AG08395 (cell line): ENCODE data around the gene NAV2.

ENCODE experiments used
- DNase-seq: peaks from one replicate; pipeline ENCODE4 v3.0.0; 2012; ENCODE audit warnings: mixed read lengths, low spot score

Gene NAV2

DNA sequence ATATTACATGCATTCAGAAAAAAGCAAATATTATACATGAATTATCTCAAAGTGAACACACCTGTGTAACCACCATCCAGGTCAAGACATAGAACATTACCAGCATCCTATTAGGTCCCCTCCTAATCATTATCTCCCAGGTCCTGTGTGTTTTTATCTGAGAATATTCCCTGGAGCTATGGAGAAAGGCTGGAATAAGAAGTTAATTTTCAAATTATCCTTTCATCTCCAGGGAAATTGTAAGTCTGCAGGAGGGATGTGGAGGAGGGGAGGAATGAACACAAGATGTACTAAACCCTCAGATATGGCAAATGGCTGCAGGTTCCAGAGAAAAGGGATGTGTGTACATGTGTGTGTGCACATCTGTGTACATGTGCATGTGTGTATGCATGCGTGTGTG lies 25.2 kb upstream of the NAV2 start:
- DNase-seq: no peak

DNA sequence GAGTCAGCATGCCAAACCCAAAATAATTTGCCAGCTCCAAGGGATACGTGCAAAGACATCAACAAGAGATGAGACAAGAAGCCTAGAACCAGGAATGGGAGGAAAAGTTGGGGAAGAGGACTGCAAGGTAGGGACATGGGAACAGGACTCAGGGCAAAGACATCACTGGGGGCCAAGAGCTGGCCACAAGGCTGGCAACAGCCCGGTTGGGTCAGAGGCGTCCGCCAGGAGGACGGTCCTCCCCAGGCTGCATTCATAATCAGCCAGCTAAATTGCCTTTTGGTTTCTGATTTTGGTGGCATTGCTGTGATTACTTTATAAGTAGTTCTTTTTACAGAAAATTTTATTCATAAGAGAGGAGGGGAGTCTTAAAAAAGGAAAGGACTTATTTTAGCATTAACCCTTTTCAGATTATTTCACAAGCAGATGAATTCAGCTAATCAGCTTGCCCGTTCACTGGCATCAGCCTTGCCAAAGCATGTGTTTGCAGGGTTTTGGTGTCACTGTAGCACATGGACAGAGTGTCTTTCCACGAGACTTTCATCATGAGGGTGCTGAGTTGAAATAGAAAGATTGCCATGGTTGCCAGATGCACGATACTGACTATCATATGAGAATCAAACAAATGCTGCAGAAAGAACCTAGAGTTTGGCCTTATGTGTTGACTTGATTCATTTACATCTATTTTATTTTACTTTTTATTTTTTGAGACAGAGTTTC lies 23.2 kb upstream of the NAV2 start:
- no peak for DNase-seq

DNA sequence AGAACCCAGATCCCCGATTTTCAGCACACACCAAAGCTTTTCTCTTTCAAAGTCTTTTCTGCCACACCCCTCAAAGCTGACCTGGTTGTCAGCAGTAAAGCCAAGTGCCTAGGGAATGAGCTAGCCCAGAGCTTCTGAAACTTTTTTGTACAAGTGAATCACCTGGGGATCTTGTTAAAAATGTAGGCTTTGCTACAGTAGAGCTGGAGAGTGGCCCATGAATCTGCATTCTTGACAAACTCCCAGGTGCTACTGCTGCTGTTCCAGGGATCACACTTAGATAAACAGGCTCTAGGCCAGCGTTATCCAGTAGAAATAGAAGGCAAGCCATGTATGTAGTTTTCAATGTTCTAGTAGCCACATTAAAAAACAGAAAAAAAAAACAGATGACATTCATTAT lies 21.8 kb upstream of the NAV2 start:
- no peak for DNase-seq

DNA sequence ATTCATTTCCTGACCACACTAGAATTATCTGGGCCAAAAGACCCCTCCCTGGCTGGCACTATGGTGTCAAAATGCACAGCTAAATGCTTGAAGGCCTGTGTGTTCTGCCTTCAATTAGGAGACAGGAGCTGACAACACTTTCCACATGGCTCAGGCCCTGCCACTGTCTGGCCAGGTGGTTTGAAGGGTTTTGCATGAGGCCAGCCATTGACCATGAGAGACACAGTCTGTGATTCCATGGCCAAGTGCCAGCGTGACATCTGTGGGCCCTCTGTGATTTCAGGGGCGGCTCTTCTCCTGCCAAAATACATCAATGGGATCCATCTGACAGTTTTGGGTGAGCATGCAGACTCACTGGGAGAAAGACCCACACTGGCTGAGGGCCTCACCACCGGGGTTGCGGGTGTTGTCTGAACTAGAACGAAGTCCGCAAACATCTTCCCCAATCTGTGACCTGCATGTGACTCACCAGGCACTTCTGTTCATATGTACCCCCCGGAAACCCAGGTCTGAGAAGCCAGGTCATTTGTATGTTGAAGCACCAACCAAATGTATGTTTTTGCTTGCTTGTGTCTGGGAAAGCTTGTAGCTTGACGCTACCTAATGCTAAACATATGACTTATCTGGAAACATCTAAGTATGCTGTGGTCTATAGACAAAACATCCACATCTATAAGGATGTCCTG lies 20.7 kb upstream of the NAV2 start:
- no peak for DNase-seq

DNA sequence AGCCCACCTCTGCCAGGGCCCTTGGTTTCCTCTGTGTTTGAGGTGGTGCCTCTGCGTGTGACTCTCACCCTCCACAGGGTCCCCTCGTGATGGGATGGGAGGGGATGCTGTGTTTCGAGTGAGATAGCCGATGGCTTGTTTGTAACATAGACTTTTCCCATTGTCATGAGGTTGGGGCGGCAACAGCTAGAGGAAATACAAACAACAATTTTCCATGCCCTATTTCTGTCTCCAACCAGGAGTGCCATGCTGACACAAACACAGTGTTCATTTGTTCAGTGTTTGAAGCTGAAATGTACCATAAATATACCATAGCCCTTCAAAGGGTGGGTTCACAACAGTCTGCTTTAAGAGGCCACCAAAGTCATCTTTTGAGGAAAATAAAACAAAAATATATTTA lies 19.5 kb upstream of the NAV2 start:
- no peak for DNase-seq

DNA sequence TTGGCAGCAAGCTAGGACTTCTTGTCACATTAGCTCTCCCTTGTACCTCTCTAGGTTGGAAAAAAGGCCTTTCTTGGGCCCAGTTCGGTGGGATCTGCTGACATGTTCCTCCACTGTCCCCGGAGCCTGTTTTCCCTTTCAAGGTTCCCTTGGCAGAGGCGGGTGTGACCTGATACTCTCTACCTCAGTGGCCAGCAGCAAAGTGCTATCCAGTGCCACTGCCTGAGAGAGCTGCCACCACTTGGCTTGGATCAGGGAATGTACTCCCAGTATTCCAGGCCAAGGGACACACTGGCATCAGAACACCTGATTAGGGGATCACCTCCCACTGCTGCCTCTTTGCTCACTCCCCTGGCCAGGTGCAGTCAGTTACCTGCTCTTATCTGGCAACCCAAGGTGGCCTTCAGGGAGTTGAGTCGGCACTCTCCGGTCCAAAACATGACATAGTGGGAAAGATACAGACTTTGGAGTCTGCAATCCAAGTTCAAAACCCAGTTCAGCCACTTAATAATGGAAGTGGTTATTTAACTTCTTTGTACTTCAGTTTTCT lies 17.8 kb upstream of the NAV2 start:
- no peak for DNase-seq

DNA sequence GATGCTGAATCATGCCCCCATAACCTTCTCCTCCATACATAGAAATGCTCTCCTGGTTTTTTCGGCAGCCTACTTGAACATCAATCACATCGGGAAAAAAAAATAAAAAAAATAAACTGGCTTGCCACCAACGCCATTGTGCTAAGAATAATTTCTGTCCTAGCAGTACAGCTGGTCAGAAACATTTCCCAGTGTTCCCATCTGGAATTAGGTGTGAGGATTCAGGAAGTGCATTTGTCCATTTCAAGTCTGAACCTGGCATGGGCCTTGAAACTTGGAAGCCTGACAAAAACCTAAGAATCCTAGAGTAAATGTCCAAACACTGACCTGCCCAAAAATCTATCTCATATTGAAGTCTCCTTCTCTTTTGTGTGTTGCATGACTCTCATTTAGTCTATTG lies 16.6 kb upstream of the NAV2 start:
- no peak for DNase-seq

DNA sequence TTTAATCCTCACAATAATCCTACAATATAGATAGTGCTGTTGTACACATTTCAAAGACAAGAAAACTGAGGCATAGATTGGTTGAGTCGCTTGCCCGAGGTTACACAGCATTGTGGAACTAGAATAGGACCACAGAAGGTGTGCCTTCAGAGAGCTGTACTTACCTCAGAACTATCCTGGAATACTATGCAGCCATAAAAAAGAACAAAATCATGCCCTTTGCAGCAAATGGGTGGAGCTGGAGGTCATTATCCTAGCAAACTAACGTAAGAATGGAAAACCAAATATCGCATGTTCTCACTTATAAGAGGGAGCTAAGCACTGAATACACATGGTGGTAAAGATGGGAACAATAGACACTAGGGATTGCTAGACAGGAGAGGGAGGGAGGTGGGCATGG lies 15.7 kb upstream of the NAV2 start:
- DNase-seq: no peak

DNA sequence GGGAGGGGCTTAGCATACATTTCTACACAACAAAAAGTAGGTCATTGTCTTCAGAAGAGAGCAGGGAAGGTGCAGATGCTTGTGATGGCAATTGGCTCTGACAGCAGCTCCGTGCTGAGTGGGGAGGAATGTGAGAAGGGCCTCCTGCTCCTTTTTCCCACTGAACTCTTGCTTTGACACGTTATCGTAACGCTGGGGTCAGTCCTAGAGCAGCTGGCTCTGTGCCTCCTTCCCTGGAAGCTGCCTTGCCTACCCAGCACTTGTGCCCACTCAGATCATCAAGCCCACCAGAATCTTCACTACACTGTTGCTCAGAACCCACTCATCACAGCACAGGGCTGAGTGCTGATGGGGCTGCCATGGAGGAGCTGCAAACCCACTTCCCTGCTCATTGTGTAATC lies 14.9 kb upstream of the NAV2 start:
- DNase-seq: no peak

DNA sequence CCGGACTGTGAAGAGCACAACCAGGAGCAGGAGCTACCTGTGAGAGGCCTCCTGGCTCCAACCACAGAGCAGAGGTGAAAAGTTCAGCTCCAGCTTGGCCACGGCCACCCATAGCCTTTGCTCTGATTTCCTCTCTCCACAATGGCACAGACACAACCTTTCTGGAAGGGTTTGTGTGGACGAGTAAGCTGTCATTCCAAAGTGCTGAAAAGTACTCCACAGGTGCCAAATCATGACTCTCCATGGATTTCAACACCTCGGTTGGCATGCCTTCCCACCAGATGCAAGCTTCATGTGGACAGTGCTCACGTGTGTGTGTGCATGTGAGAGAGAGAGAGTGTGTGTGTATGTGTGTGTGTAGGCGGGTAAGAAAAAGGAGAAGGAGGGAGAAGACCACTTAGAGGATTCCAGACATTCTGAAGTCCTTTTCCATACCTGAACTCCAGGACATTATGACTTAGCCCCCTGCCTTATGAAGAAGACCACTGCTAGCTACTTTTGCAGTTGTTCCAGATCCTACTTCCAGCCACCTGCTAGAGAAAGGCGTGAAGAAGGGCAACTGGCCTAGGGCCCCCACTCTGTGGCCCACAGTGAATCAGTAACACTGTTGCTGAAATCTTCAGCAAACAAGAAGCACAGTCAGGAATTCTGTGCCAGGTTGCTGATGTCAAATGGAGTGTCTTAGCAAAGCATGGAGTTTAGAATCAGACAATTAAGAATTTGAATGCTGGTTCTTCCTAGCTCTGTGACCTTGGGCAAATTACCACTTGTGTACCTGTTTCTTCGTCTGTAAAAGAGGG lies 13.9 kb upstream of the NAV2 start:
- DNase-seq: peak; percentile 72

DNA sequence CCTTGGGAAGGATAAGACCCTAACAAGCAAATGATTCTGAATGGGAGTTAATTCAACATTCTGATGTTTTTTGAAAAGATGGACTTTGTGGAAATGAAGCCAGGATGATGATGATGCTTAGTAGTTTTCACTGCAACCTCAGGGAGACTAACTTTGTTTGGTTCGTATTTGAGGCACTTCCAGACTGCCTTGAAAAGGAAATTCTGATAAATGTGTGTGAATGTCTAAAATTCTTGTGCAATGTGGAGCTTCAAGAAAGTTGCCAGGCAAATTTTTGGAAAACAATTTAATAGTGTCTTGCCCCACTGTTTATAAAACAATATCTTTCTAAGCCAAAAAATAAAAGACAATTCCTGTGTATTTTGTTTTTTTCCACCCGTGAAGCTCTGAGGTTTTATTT lies 11.2 kb upstream of the NAV2 start:
- DNase-seq: no peak

DNA sequence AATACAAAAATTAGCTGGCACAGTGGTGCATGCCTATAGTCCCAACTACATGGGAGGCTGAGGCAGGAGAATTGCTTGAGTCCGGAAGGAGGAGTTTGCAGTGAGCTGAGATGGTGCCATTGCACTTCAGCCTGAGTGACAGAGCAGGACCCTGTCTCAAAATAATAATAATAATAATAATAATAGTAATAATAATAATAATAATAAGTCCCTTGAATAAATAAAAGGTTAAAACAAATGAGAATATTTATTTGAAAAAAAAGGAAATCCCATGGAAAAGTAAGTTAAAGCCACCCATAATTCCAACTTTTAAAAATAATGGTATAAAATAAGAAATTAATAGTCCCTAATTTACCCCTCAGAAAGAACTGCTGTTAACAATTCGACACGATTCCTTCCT lies 10.0 kb upstream of the NAV2 start:
- no peak for DNase-seq

DNA sequence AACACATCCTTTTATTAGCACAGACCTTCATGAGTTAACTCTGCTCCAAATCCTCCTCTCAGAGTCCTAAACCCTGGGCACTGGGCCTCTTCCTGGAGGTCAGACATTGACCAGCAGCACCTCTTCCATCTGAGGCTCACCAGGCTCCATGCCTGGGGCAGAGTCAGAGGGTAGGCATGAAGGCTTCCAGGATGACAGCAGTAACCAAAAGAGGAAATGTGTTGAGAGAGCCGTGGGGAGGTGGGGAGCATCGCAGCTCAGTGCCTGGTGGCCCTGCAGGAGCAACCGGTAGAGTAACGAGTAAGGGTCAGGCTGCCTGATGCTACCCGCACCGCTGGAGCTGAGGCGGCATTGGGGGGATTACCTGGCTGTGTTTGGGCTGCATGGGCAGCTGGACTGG lies 9.4 kb upstream of the NAV2 start:
- DNase-seq: no peak

DNA sequence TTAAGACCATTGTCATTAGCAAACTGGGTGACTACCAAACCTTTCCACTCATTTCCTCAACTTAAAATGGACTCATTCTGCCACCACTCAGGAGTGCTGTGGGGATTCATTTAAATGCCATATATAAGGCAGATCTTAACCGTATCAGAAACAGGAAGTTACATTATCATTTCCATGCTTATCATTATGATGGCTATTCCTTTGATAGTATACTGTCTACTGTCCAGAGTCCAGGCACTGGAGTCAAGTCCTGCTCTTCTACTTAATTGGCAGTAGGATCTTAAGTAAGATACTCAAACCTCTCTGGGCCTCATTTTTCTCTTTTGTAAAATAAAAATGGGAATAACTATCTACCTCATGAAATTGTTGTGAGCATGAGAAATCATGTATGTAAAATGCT lies 8.4 kb upstream of the NAV2 start:
- no peak for DNase-seq

DNA sequence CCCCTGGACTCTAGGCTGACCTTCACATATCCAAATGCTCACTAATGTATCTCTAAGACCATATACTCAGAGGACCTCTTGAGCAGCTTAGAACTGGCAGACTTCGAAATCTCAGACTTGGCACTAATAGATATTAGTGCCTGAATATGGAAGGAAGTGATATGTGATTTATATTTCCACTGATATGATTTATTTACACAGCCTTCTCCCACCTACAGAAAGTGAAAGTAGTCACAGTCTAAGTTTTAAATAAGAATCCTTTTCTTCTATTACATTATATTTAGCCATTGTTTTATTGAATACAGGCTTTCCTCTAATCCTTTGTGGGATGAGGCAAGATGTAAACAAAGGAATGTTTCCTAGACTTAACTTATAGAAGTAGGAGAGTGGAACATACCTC lies 6.7 kb upstream of the NAV2 start:
- no peak for DNase-seq

DNA sequence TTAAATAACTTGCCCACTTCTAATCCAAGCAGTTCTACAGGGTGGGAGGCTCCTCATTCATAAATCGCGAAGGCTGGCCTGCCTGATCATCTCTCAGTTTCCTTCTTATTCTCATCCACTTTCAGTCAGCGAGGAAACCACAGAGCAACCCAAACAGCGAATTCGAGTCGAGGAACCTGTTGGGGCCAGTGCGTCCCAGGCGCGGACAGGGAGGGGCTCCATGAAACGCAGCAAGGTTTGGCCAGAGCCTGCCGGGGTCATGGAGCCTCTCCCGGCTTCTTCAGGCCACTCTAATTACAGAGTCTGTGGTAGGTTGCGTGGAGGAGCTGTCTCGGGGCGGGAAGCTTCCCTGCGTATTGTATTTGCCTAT lies 741 bp upstream of the NAV2 start:
- no peak for DNase-seq

DNA sequence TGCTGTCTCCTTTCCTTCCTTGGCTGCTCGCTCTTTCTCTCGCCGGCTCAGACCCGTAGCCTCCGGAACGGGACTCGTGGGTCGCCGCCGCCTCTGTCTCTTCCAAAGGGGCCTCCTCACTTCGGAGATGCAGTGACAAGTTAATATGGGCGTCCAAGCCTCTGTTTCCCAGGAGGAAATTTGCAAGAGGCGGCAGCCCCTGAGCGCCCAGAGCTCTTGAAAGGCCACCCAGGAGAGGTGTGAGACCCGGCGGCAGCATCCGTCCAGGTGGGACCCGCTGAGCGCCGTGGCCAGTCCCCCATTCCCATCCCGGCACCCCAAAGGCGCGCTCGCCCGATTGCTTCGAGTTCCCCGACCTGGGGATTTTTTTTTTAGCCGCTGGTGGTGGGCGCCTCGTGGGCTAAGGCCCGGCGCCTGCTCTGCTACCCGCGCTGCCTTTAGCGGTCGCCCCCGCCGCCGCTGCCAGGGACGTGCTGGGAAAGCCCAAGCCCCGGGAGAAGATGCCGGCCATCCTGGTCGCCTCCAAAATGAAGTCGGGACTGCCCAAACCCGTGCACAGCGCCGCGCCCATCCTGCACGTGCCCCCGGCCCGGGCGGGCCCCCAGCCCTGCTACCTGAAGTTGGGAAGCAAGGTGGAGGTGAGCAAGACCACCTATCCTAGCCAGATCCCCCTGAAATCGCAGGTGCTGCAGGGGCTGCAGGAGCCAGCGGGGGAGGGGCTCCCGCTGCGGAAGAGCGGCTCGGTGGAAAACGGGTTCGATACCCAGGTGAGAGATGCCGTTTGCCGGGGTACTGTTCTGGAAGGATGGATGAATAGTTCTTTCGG lies 772 bp downstream of the NAV2 start:
- no peak for DNase-seq

DNA sequence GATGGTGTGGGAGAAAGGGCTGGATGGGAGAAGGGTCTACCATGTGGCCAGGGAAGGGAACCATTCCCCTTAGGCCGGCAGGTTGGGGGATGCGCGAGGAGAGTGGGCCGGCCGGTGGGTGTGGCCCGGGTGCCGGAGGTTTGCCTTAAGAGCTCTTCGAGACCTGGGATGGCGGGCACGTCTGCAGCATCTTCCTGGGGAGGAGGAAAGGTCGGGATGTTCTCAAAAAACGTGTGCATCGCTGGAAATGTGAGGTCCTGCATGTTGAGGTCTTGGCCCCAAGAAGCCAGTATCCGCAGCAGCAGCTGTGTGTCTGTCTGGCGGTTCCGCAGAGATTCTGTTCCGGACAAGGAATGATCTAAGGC lies 1.4 kb downstream of the NAV2 start:
- no peak for DNase-seq

DNA sequence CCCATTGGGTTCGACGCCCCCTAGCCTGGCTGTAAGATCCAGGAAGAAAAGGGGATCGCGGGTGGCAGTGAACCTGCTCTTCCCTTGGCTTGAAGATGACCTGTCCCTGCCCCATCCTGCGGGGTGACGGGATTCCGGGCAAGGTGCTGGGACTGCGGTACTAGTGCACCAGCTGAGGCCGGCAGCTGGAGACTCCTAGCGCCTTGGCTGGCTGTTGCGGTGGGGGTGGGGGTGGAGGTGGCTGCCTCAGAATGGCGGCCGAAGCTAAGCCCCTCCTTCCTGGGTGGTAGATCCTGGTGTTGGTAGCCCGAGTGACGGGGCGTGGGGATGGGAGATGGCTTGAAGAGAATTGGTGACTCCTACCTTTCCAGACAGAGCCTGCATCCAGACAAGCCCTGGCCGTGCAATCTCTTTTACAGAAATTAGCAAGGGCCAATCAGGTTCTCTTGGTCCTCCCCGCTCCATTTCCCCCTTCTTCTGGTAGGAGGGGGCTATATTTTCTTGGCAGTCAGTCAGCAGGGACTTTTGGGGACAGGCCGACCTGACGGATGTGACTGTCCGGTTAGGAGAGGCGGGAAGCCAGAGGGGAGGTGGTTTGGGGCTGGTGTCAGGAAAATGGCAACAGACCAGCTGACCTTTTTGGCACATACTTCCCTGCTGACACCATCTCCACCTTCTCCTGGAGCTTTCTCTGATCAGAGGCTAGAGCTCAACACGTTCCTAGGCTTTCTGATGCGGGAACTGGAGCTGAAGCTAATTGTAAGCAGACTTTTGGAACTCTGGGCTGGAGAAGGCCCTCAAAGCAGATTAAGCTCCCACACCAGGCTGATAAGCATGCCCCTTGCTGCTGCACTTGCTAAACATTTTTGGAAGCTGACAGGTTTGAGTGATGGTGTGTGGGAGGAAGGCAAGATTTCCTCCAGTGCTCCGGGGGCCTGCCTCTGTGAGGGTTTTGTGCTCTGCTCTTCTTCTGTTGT lies 2.0 kb downstream of the NAV2 start:
- DNase-seq: no peak

DNA sequence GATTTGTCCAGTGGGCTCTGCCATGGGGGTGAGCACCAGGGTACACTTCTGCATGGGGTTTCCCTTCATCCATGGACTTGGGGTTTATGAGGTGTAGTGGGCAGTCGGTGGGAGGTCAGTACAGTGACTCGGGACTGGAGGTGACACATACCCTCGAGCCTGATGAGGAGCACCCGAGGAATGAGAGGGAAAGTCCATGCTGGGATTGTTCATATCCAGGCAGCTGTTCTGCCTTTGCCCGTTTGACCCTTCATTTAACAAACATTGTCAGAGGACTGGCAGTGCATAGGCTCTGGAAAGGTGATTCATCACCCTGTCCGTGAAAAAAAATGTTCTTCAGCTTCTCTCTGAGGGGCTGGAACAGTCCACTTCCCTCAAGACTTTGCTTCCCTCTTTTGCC lies 2.7 kb downstream of the NAV2 start:
- peak; percentile 68 for DNase-seq

DNA sequence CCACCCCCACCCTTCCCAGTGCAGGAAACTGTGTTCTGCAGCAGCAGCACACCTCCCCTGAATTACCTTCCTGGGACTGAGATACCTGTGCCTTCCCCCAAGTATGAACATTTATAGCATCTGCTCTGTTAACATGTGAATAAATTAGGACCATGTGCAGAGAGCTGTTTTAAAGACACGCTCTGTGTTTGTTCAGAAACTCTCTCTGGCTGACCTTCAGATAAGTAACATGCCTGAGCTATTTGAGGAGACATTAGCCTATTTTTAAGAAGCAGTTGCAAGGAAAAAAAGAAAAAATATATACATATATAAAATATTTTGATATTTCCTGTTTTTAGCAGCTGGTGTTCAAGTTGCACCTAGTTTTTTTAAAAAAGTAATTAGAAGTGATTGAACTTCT lies 5.4 kb downstream of the NAV2 start:
- no peak for DNase-seq
